ENCODE data around the gene MMP8. TPM values are rescaled to one million over a fixed set of nuclear protein-coding genes. Genes with fewer than 3 reads are reported as not detected.

Gene MMP8
- total RNA-seq, 2 experiments from 2014 or later: not detected

GRCh38 chr11:102771351-102771750, 46.6 kb upstream of the MMP8 start:
- no TSS peak for BruUV-seq (replicated peaks)
- intact Hi-C loops (cut with micrococcal nuclease; ENCODE audit: unreplicated experiment): no loop called here
- no peak overlapping the region for H3K4me3 ChIP-seq (ENCODE audit: low read depth, low read length, poor library complexity, severe bottlenecking)
- no peaks in the 10 kb centered on the region for H3K4me1 ChIP-seq (ENCODE audit: insufficient read depth, low read length, poor library complexity, severe bottlenecking)
- ChIA-PET POLR2A (no interaction called here), CTCF (ENCODE audit: unreplicated experiment) (no interaction called here)
- no peaks in the 10 kb centered on the region for H3K9me3 ChIP-seq (ENCODE audit: low read length)
- H3K9me2 ChIP-seq (ENCODE audit: insufficient read depth, low read length): no peaks in the 10 kb centered on the region
- no peak overlapping the region for H3K27ac ChIP-seq (ENCODE audit: low read depth, low read length, poor library complexity, severe bottlenecking)
- H2AFZ ChIP-seq (ENCODE audit: low read length): no peak overlapping the region
- no peaks in the 10 kb centered on the region for H4K20me1 ChIP-seq (ENCODE audit: insufficient read depth, low read length)
- H3K4me2 ChIP-seq (ENCODE audit: low read length): no peak overlapping the region
- H3K79me2 ChIP-seq (ENCODE audit: insufficient read depth, low read depth, low read length): no peaks in the 10 kb centered on the region
- no peaks in the 10 kb centered on the region for H3K36me3 ChIP-seq (ENCODE audit: insufficient read depth, low read length)
- no peak for TF ChIP-seq CTCF (conservative IDR thresholded peaks at IDR 0.05; ENCODE audit: low read length)
- no peak for TF ChIP-seq EZH2phosphoT487 (IDR thresholded peaks at IDR 0.05; ENCODE audit: borderline replicate concordance, low read depth, low read length)
- no peak for DNase-seq (ENCODE audit: low spot score)

- Histone ChIP-seq H3K4me1 (ENCODE audit: insufficient read depth, low read length, poor library complexity, severe bottlenecking) (no peaks in the 10 kb centered on the region), H3K9me2 (ENCODE audit: insufficient read depth, low read length) (no peaks in the 10 kb centered on the region), H2AFZ (ENCODE audit: low read length) (no peak overlapping the region), H3K79me2 (ENCODE audit: insufficient read depth, low read depth, low read length) (no peaks in the 10 kb centered on the region), H3K9me3 (ENCODE audit: low read length) (no peaks in the 10 kb centered on the region), H4K20me1 (ENCODE audit: insufficient read depth, low read length) (no peaks in the 10 kb centered on the region), H3K4me2 (ENCODE audit: low read length) (no peak overlapping the region), H3K36me3 (ENCODE audit: insufficient read depth, low read length) (no peaks in the 10 kb centered on the region), H3K27ac (ENCODE audit: low read depth, low read length, poor library complexity, severe bottlenecking) (no peak overlapping the region), H3K4me3 (ENCODE audit: low read depth, low read length, poor library complexity, severe bottlenecking) (no peak overlapping the region)
- TF ChIP-seq CTCF (conservative IDR thresholded peaks at IDR 0.05; ENCODE audit: low read length) (no peak), EZH2phosphoT487 (IDR thresholded peaks at IDR 0.05; ENCODE audit: borderline replicate concordance, low read depth, low read length) (no peak)
- no TSS peak for BruUV-seq (replicated peaks)
- intact Hi-C loops (cut with micrococcal nuclease; ENCODE audit: unreplicated experiment): no loop called here
- CTCF ChIA-PET (ENCODE audit: unreplicated experiment): no interaction called here
- DNase-seq (ENCODE audit: low spot score): no peak
- POLR2A ChIA-PET: no interaction called here
These were observed 45.4 kb upstream of the MMP8 start for GRCh38 chr11:102770191-102770590.

- no peaks in the 10 kb centered on the region for H3K9me3 ChIP-seq (ENCODE audit: low read length)
- POLR2A ChIA-PET: no interaction called here
- H3K4me2 ChIP-seq (ENCODE audit: low read length): no peak overlapping the region
- no peak overlapping the region for H3K27ac ChIP-seq (ENCODE audit: low read depth, low read length, poor library complexity, severe bottlenecking)
- no peaks in the 10 kb centered on the region for H3K36me3 ChIP-seq (ENCODE audit: insufficient read depth, low read length)
- no peak overlapping the region for H2AFZ ChIP-seq (ENCODE audit: low read length)
- no peaks in the 10 kb centered on the region for H3K79me2 ChIP-seq (ENCODE audit: insufficient read depth, low read depth, low read length)
- no peaks in the 10 kb centered on the region for H3K4me1 ChIP-seq (ENCODE audit: insufficient read depth, low read length, poor library complexity, severe bottlenecking)
- no TSS peak for BruUV-seq (replicated peaks)
- CTCF ChIA-PET (ENCODE audit: unreplicated experiment): no interaction called here
- intact Hi-C loops (cut with micrococcal nuclease; ENCODE audit: unreplicated experiment): no loop called here
- TF ChIP-seq CTCF (conservative IDR thresholded peaks at IDR 0.05; ENCODE audit: low read length) (no peak), EZH2phosphoT487 (IDR thresholded peaks at IDR 0.05; ENCODE audit: borderline replicate concordance, low read depth, low read length) (no peak)
- no peak overlapping the region for H3K4me3 ChIP-seq (ENCODE audit: low read depth, low read length, poor library complexity, severe bottlenecking)
- no peaks in the 10 kb centered on the region for H3K9me2 ChIP-seq (ENCODE audit: insufficient read depth, low read length)
- no peaks in the 10 kb centered on the region for H4K20me1 ChIP-seq (ENCODE audit: insufficient read depth, low read length)
- no peak for DNase-seq (ENCODE audit: low spot score)
These were observed 43.0 kb upstream of the MMP8 start for GRCh38 chr11:102767800-102768199.

Data from OCI-LY7 (cell line).